Measurements from ENCODE around the gene CCDC32. TPM values are rescaled to one million over a fixed set of nuclear protein-coding genes. Genes with fewer than 3 reads are reported as not detected.

Gene CCDC32
- total and polyA plus RNA-seq, 2 of the 8 experiments (the other 6 are each of a cell fraction or from before 2014, with no cell fraction given): 8.9 to 12.1 TPM

GRCh38 chr15:40554161-40554525, 10.7 kb downstream of the CCDC32 start:
- Histone ChIP-seq H3K23ac (ENCODE audit: insufficient read length) (no peak overlapping the region), H3K56ac (replicated peaks; ENCODE audit: insufficient read length, low read depth, low read length) (no peak overlapping the region), H3K79me1 (ENCODE audit: low read depth, low read length) (no peaks in the 10 kb centered on the region), H3K9ac (replicated peaks in 1 of 4; ENCODE audit: extremely low read depth in 1 of 4, low read depth in 3 of 4, low read length in 3 of 4) (no peak overlapping the region), H3K27me3 (replicated peaks in 1 of 4; ENCODE audit: control insufficient read depth in 3 of 4, extremely low read depth in 1 of 4, insufficient read depth in 3 of 4, low read length in 3 of 4) (no peaks in the 10 kb centered on the region), H4K20me1 (replicated peaks in 1 of 2; ENCODE audit: control insufficient read depth in 1 of 2, insufficient read depth in 2 of 2, low read length in 2 of 2) (no peaks in the 10 kb centered on the region), H2BK5ac (ENCODE audit: low read depth, low read length) (no peak overlapping the region), H4K5ac (ENCODE audit: insufficient read length, low read depth, low read length) (no peak overlapping the region), H2BK15ac (ENCODE audit: low read length) (no peak overlapping the region), H2BK12ac (ENCODE audit: low read depth, low read length) (no peak overlapping the region), H4K8ac (ENCODE audit: extremely low read depth, insufficient read depth, low read length) (no peak overlapping the region), H3K9me3 (ENCODE audit: insufficient read depth in 2 of 2, low read depth in 1 of 2, low read length in 1 of 2) (no peaks in the 10 kb centered on the region), H3K14ac (ENCODE audit: insufficient read length) (no peak overlapping the region), H3K4me2 (ENCODE audit: insufficient read depth in 1 of 2, low read depth in 2 of 2, low read length in 2 of 2) (peak overlapping the region; percentile 19 to 52), H2AFZ (ENCODE audit: low read length) (no peak overlapping the region), H3K27ac (ENCODE audit: low read depth, low read length) (no peak overlapping the region), H3K4me3 (ENCODE audit: extremely low read depth in 1 of 4, insufficient read depth in 2 of 4, low read depth in 3 of 4, low read length in 4 of 4) (peak overlapping the region in 1 of 4 experiments; percentile 33; a peak in 3 of 8 replicates), H3K36me3 (ENCODE audit: control insufficient read depth in 2 of 4, insufficient read depth in 4 of 4, low read length in 3 of 4) (peaks cover 0 to 4% (median 0%) of the 10 kb centered on the region in 4 experiments; a peak in 1 of 8 replicates), H2AK5ac (ENCODE audit: low read depth, low read length) (no peak overlapping the region), H3K79me2 (ENCODE audit: control insufficient read depth in 1 of 2, insufficient read depth in 2 of 2, low read length in 2 of 2) (no peaks in the 10 kb centered on the region), H3K18ac (ENCODE audit: extremely low read depth, low read length) (no peak overlapping the region), H2BK120ac (replicated peaks; ENCODE audit: low read depth, low read length) (no peak overlapping the region), H3K23me2 (ENCODE audit: low read depth, low read length) (no peaks in the 10 kb centered on the region), H3K4ac (replicated peaks; ENCODE audit: insufficient read length, low read depth, low read length) (no peak overlapping the region), H4K91ac (replicated peaks; ENCODE audit: insufficient read length, low read length) (no peak overlapping the region), H3K4me1 (replicated peaks in 1 of 4; ENCODE audit: control insufficient read depth in 3 of 4, insufficient read depth in 4 of 4, low read length in 3 of 4) (peaks cover 12 to 24% (median 13%) of the 10 kb centered on the region in 4 experiments), H2BK20ac (ENCODE audit: low read length) (no peak overlapping the region)
- ChIA-PET CTCF (ENCODE audit: partially characterized antibody) (interaction anchor here (0.7 to 1.3 kb wide), 6 partner anchors 9 to 341 kb away, joined by 3 to 4 read pairs (median 3); no protein-coding TSS in a partner anchor), POLR2A (ENCODE audit: partially characterized antibody) (interaction anchor here (0.6 to 2.1 kb wide), 6 partner anchors 8 to 756 kb away, joined by 3 to 6 read pairs (median 4); partner anchors contain the start of gene RPUSD2)
- DNase-seq (ENCODE audit: low read depth in 1 of 2, low spot score in 2 of 2): no peak
- no peak for TF ChIP-seq SP4 (IDR thresholded peaks at IDR 0.05; ENCODE audit: low read length)
- TF ChIP-seq NANOG (IDR thresholded peaks at IDR 0.05; ENCODE audit: insufficient read depth, low read depth, low read length, poor library complexity, severe bottlenecking): peak; percentile 23
- 25% methylated on average over 4 of the region's 4 CpGs; no CpG with 5 or more reads in 1 of the 2 experiments for WGBS, 2 experiments (ENCODE audit: extremely low coverage in 1 of 2, insufficient coverage in 1 of 2, insufficient read length in 1 of 2, insufficient replicate concordance in 2 of 2, low coverage in 1 of 2, low lambda C conversion rate in 2 of 2, missing lambda C conversion rate in 1 of 2)
- peak; percentile 65 for FAIRE-seq
